GM18526 (cell line): ENCODE results near the gene CRYGC.

Experiments used
- POLR2A ChIP-seq: IDR thresholded peaks from 3 replicates; pipeline ENCODE4 v1.6.1; 2011; ENCODE audit not compliant: insufficient read length; ENCODE audit errors: extremely low read depth

The CRYGC gene

GRCh38 chr2:208129744-208130711, at the start of gene CRYGC:
Gene CRYGC (minus strand): TSS chr2:208129828. CDS start chr2:208129792, 36 bp downstream.
- no peak for TF ChIP-seq POLR2A

GRCh38 chr2:208179028-208179609, 49.5 kb upstream of the CRYGC start:
- TF ChIP-seq POLR2A = no peak

- TF ChIP-seq POLR2A = no peak
Measured at GRCh38 chr2:208175840-208176153, 46.2 kb upstream of the CRYGC start.

- TF ChIP-seq POLR2A = no peak
Measured at GRCh38 chr2:208175069-208175839, 45.6 kb upstream of the CRYGC start.

- no peak for TF ChIP-seq POLR2A
Measured at GRCh38 chr2:208174144-208174543, 44.5 kb upstream of the CRYGC start.

GRCh38 chr2:208172125-208172524, 42.5 kb upstream of the CRYGC start:
- TF ChIP-seq POLR2A = no peak

- TF ChIP-seq POLR2A = no peak
Measured at GRCh38 chr2:208164951-208165755, 35.5 kb upstream of the CRYGC start.

- TF ChIP-seq POLR2A = no peak
Measured at GRCh38 chr2:208163489-208163888, 33.9 kb upstream of the CRYGC start, which contains the start of gene CRYGA. Gene CRYGA (minus strand): TSS chr2:208163589. CDS start chr2:208163556, 33 bp downstream.

GRCh38 chr2:208156439-208156838, 26.8 kb upstream of the CRYGC start:
- no peak for TF ChIP-seq POLR2A

- TF ChIP-seq POLR2A = no peak
Measured at GRCh38 chr2:208153156-208153555, 23.5 kb upstream of the CRYGC start.

- TF ChIP-seq POLR2A = no peak
Measured at GRCh38 chr2:208150956-208151355, 21.3 kb upstream of the CRYGC start.

GRCh38 chr2:208150094-208150493, 20.5 kb upstream of the CRYGC start:
- TF ChIP-seq POLR2A = no peak

GRCh38 chr2:208148803-208149202, 19.2 kb upstream of the CRYGC start:
- TF ChIP-seq POLR2A = no peak

GRCh38 chr2:208147759-208148158, 18.1 kb upstream of the CRYGC start:
- no peak for TF ChIP-seq POLR2A

GRCh38 chr2:208147008-208147407, 17.4 kb upstream of the CRYGC start:
- no peak for TF ChIP-seq POLR2A
